Neural progenitor cell (in vitro differentiated cells): ENCODE results near the gene RELN. TPM values are rescaled to one million over a fixed set of nuclear protein-coding genes. Genes with fewer than 3 reads are reported as not detected.

ENCODE experiments used
- DNase-seq: peaks from one replicate; pipeline ENCODE4 v3.0.0-alpha.2; 2016; ENCODE audit warnings: low spot score
- H2AFZ ChIP-seq: fragments of 200-600 bp; sonication (generic); replicated peaks from 2 replicates; pipeline ENCODE4 v1.6.1; 2016; ENCODE audit warnings: antibody characterized with exemption
- H3F3A ChIP-seq: fragments of 200-600 bp; sonication (generic); 2 replicates; pipeline ENCODE4 v1.6.1; 2016; ENCODE audit warnings: antibody characterized with exemption, low read depth
- H3K27ac ChIP-seq: fragments of 200-600 bp; sonication (generic); 2 replicates; pipeline ENCODE4 v1.5.1; 2016; ENCODE audit warnings: mild to moderate bottlenecking
- H3K27me3 ChIP-seq: fragments of 200-600 bp; sonication (generic); 2 replicates; pipeline ENCODE4 v1.6.1; 2016; ENCODE audit warnings: mild to moderate bottlenecking, moderate library complexity
- H3K36me3 ChIP-seq: fragments of 200-600 bp; sonication (generic); 2 replicates; pipeline ENCODE4 v1.5.1; 2016
- H3K4me1 ChIP-seq: fragments of 200-600 bp; sonication (generic); 2 replicates; pipeline ENCODE4 v1.6.1; 2016; ENCODE audit warnings: mixed run types
- H3K4me2 ChIP-seq: fragments of 200-600 bp; sonication (generic); 2 replicates; pipeline ENCODE4 v1.6.1; 2016
- H3K4me3 ChIP-seq: fragments of 200-600 bp; sonication (generic); 2 replicates; pipeline ENCODE4 v1.5.1; 2016
- H3K79me2 ChIP-seq: fragments of 200-600 bp; sonication (generic); 2 replicates; pipeline ENCODE4 v1.6.1; 2016; ENCODE audit warnings: low read depth
- H3K9ac ChIP-seq: fragments of 200-600 bp; sonication (generic); 2 replicates; pipeline ENCODE4 v1.6.1; 2016
- H3K9me3 ChIP-seq: fragments of 200-600 bp; sonication (generic); 2 replicates; pipeline ENCODE4 v1.5.1; 2016; ENCODE audit warnings: low read depth
- H4K20me1 ChIP-seq: fragments of 200-600 bp; sonication (generic); 2 replicates; pipeline ENCODE4 v1.6.1; 2016; ENCODE audit warnings: low read depth
- H3K27ac Mint-ChIP-seq: 3 replicates; pipeline ENCODE4 v1.8.0; 2021; ENCODE audit warnings: mixed read lengths
- H3K27me3 Mint-ChIP-seq: 2 replicates; pipeline ENCODE4 v1.8.0; 2022; ENCODE audit warnings: low read depth, mild to moderate bottlenecking, inconsistent platforms, moderate library complexity, mixed read lengths; ENCODE audit not compliant: insufficient read depth
- H3K36me3 Mint-ChIP-seq: 3 replicates; pipeline ENCODE4 v1.8.0; 2021; ENCODE audit warnings: mixed read lengths
- H3K4me1 Mint-ChIP-seq: 3 replicates; pipeline ENCODE4 v1.8.0; 2021; ENCODE audit warnings: mixed read lengths
- H3K4me3 Mint-ChIP-seq: 3 replicates; pipeline ENCODE4 v1.8.0; 2021; ENCODE audit warnings: mild to moderate bottlenecking, moderate library complexity, mixed read lengths
- H3K9me3 Mint-ChIP-seq: 3 replicates; pipeline ENCODE4 v1.8.0; 2020; ENCODE audit warnings: mixed read lengths
- EZH2 ChIP-seq: fragments of 200-600 bp; sonication (generic); IDR thresholded peaks from 2 replicates; pipeline ENCODE4 v1.6.1; 2017; ENCODE audit warnings: antibody characterized with exemption, mild to moderate bottlenecking, moderate library complexity
- EZH2phosphoT487 ChIP-seq: fragments of 200-600 bp; sonication (generic); IDR thresholded peaks from 2 replicates; pipeline ENCODE4 v1.6.1; 2017; ENCODE audit warnings: antibody characterized with exemption
- total RNA-seq: library from RNA; depleted of rRNA; stranded (reverse); fragments of >200 nt; gene quantifications from 2 replicates; pipeline ENCODE4 v1.2.3, GENCODE V29; 2015; ENCODE audit warnings: low replicate concordance
- TF ChIP-seq, protein P1 (sequence below): fragments of 200-600 bp; sonication (generic); IDR thresholded peaks from 2 replicates; pipeline ENCODE4 v1.5.1; 2017; ENCODE audit warnings: antibody characterized with exemption, mild to moderate bottlenecking

The RELN gene
- total RNA-seq, 1 donor from 2014 or later: 0.02 TPM

DNA sequence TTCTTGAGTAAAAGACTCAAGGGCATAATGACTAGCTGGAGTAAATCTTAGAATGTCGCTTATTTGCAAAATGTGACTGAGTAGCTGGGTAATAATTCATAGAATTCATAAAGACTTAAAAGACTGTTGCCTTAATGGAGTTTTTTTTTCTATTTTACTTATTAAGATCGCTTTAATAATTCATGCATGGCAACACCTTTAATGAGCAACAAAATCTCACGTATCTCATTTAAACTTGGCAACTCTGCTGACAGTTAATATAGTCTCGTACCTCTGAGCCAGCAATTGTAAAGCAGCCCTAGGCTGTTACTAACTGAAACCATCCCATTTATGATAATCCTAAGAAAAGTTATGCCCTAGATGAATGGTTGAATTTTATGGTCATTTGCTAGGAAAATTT is 455.7 kb downstream of the RELN start:
- no peak overlapping the region for H3K4me3 ChIP-seq
- no peak overlapping the region for H2AFZ ChIP-seq
- no peaks in the 10 kb centered on the region for H3K9me3 Mint-ChIP-seq
- no peak overlapping the region for H3K4me2 ChIP-seq
- H3K27me3 Mint-ChIP-seq: peaks cover 4% of the 10 kb centered on the region
- H3K36me3 Mint-ChIP-seq: no peaks in the 10 kb centered on the region
- H3K79me2 ChIP-seq: no peaks in the 10 kb centered on the region
- H3K4me1 ChIP-seq: no peaks in the 10 kb centered on the region
- H3K4me1 Mint-ChIP-seq: no peaks in the 10 kb centered on the region
- TF ChIP-seq EZH2phosphoT487: no peak
- TF ChIP-seq, protein P1, sequence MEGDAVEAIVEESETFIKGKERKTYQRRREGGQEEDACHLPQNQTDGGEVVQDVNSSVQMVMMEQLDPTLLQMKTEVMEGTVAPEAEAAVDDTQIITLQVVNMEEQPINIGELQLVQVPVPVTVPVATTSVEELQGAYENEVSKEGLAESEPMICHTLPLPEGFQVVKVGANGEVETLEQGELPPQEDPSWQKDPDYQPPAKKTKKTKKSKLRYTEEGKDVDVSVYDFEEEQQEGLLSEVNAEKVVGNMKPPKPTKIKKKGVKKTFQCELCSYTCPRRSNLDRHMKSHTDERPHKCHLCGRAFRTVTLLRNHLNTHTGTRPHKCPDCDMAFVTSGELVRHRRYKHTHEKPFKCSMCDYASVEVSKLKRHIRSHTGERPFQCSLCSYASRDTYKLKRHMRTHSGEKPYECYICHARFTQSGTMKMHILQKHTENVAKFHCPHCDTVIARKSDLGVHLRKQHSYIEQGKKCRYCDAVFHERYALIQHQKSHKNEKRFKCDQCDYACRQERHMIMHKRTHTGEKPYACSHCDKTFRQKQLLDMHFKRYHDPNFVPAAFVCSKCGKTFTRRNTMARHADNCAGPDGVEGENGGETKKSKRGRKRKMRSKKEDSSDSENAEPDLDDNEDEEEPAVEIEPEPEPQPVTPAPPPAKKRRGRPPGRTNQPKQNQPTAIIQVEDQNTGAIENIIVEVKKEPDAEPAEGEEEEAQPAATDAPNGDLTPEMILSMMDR: no peak
- DNase-seq: no peak
- H4K20me1 ChIP-seq: no peaks in the 10 kb centered on the region
- no peak overlapping the region for H3K27ac Mint-ChIP-seq
- no peaks in the 10 kb centered on the region for H3K36me3 ChIP-seq
- no peak overlapping the region for H3K27ac ChIP-seq
- no peak overlapping the region for H3K9ac ChIP-seq
- no peaks in the 10 kb centered on the region for H3F3A ChIP-seq
- no peaks in the 10 kb centered on the region for H3K27me3 ChIP-seq
- H3K9me3 ChIP-seq: no peaks in the 10 kb centered on the region
- no peak overlapping the region for H3K4me3 Mint-ChIP-seq

GRCh38 chr7:103532955-103533354 is 456.5 kb downstream of the RELN start:
- Mint-ChIP-seq H3K9me3 (no peaks in the 10 kb centered on the region), H3K27me3 (peaks cover 4% of the 10 kb centered on the region), H3K36me3 (no peaks in the 10 kb centered on the region), H3K27ac (no peak overlapping the region), H3K4me3 (no peak overlapping the region), H3K4me1 (no peaks in the 10 kb centered on the region)
- H3F3A ChIP-seq: no peaks in the 10 kb centered on the region
- TF ChIP-seq, protein P1: no peak
- TF ChIP-seq EZH2 (no peak), EZH2phosphoT487 (no peak)
- H3K4me1 ChIP-seq: no peaks in the 10 kb centered on the region
- no peak overlapping the region for H3K27ac ChIP-seq
- DNase-seq: no peak
- H3K9ac ChIP-seq: no peak overlapping the region
- no peak overlapping the region for H2AFZ ChIP-seq
- H3K4me2 ChIP-seq: no peak overlapping the region
- no peaks in the 10 kb centered on the region for H3K27me3 ChIP-seq
- no peak overlapping the region for H3K4me3 ChIP-seq
- no peaks in the 10 kb centered on the region for H3K79me2 ChIP-seq
- H3K9me3 ChIP-seq: no peaks in the 10 kb centered on the region
- no peaks in the 10 kb centered on the region for H3K36me3 ChIP-seq
- no peaks in the 10 kb centered on the region for H4K20me1 ChIP-seq

GRCh38 chr7:103528152-103528551 is 461.3 kb downstream of the RELN start:
- Histone ChIP-seq H3K36me3 (no peaks in the 10 kb centered on the region), H3K27ac (no peak overlapping the region), H3K4me3 (no peak overlapping the region), H3K9ac (no peak overlapping the region), H3F3A (no peaks in the 10 kb centered on the region), H3K79me2 (no peaks in the 10 kb centered on the region), H3K9me3 (no peaks in the 10 kb centered on the region), H3K4me2 (no peak overlapping the region), H2AFZ (no peak overlapping the region), H3K4me1 (no peaks in the 10 kb centered on the region), H3K27me3 (no peaks in the 10 kb centered on the region), H4K20me1 (no peaks in the 10 kb centered on the region)
- H3K27ac Mint-ChIP-seq: no peak overlapping the region
- H3K27me3 Mint-ChIP-seq: peaks cover 2% of the 10 kb centered on the region
- H3K36me3 Mint-ChIP-seq: no peaks in the 10 kb centered on the region
- H3K4me1 Mint-ChIP-seq: peaks cover 11% of the 10 kb centered on the region
- H3K9me3 Mint-ChIP-seq: no peaks in the 10 kb centered on the region
- H3K4me3 Mint-ChIP-seq: no peak overlapping the region
- TF ChIP-seq EZH2 (no peak), EZH2phosphoT487 (no peak)
- TF ChIP-seq, protein P1: no peak
- DNase-seq: no peak
